HEK293 (cell line): ENCODE measurements around the gene RGS9.

Source experiments
- CTCF ChIA-PET: fragments of 350-600 bp; formaldehyde crosslinking; extraction: SDS; loops from one replicate; lab custom pipeline; 2021; ENCODE audit warnings: antibody characterized with exemption; lab: Yijun Ruan, JAX
- POLR2A ChIA-PET: fragments of 300-600 bp; formaldehyde crosslinking; extraction: SDS; loops from one replicate; lab custom pipeline; 2020; ENCODE audit warnings: antibody characterized with exemption, inconsistent platforms; lab: Yijun Ruan, JAX
- H3K27ac ChIP-seq: fragments of 200-500 bp; sonication (Bioruptor generic); 2 replicates; pipeline ENCODE4 v1.5.1; 2014; ENCODE audit warnings: low read depth, low read length, control low read depth, inconsistent platforms; ENCODE audit errors: extremely low read depth
- H3K36me3 ChIP-seq, 2 experiments: fragments of 200-500 bp in 1 of 2; sonication (Bioruptor generic) in 1 of 2; 1 replicate in 1 of 2; 2 replicates in 1 of 2; pipeline ENCODE4 v1.5.1; 2014 to 2017; ENCODE audit warnings: inconsistent platforms in 2 of 2, low read length in 2 of 2; ENCODE audit not compliant: control insufficient read depth in 2 of 2, insufficient read depth in 1 of 2
- H3K4me1 ChIP-seq: fragments of 200-500 bp; sonication (Bioruptor generic); 2 replicates; pipeline ENCODE4 v1.5.1; 2014; ENCODE audit warnings: mild to moderate bottlenecking, low read length, inconsistent platforms; ENCODE audit not compliant: control insufficient read depth, insufficient read depth
- H3K4me3 ChIP-seq: 2 replicates; pipeline ENCODE4 v1.5.1; 2011; ENCODE audit warnings: low read depth, mild to moderate bottlenecking, control low read depth, low read length, moderate library complexity
- H3K9me3 ChIP-seq: fragments of 200-500 bp; sonication (Bioruptor generic); 2 replicates; pipeline ENCODE4 v1.5.1; 2014; ENCODE audit warnings: low read depth, low read length, inconsistent platforms; ENCODE audit not compliant: control insufficient read depth, insufficient read depth
- BCL6B ChIP-seq: fragments of 450-650 bp; formaldehyde crosslinking; IDR thresholded peaks from 2 replicates; pipeline ENCODE4 v1.5.1; 2017; ENCODE audit warnings: missing biosample characterization, missing genetic modification characterization
- HOXA7 ChIP-seq: sonication (generic); formaldehyde crosslinking; IDR thresholded peaks from 2 replicates; pipeline ENCODE4 v1.8.1; 2022; ENCODE audit warnings: missing genetic modification reagents, borderline replicate concordance
- KLF9 ChIP-seq: fragments of 450-650 bp; formaldehyde crosslinking; IDR thresholded peaks from 2 replicates; pipeline ENCODE4 v1.5.1; 2016; ENCODE audit warnings: missing biosample characterization, missing genetic modification characterization, low read depth
- PATZ1 ChIP-seq: fragments of 450-650 bp; formaldehyde crosslinking; IDR thresholded peaks from 2 replicates; pipeline ENCODE4 v1.5.1; 2016; ENCODE audit warnings: missing biosample characterization, missing genetic modification characterization
- PBX3 ChIP-seq: sonication (generic); formaldehyde crosslinking; IDR thresholded peaks from 2 replicates; pipeline ENCODE4 v1.8.1; 2022; ENCODE audit warnings: mild to moderate bottlenecking, moderate library complexity, missing genetic modification reagents
- SCRT1 ChIP-seq: fragments of 450-650 bp; formaldehyde crosslinking; IDR thresholded peaks from 2 replicates; pipeline ENCODE4 v1.5.1; 2016; ENCODE audit warnings: missing biosample characterization, missing genetic modification characterization, borderline replicate concordance
- ZBTB17 ChIP-seq: fragments of 450-650 bp; formaldehyde crosslinking; IDR thresholded peaks from 2 replicates; pipeline ENCODE4 v1.5.1; 2016; ENCODE audit warnings: missing biosample characterization, missing genetic modification characterization
- ZBTB48 ChIP-seq: fragments of 450-650 bp; formaldehyde crosslinking; IDR thresholded peaks from 2 replicates; pipeline ENCODE4 v1.5.1; 2016; ENCODE audit warnings: missing biosample characterization, missing genetic modification characterization
- ZBTB8A ChIP-seq: fragments of 450-650 bp; formaldehyde crosslinking; IDR thresholded peaks from 2 replicates; pipeline ENCODE4 v1.5.1; 2016; ENCODE audit warnings: missing biosample characterization, missing genetic modification characterization
- ZFHX2 ChIP-seq: fragments of 450-650 bp; formaldehyde crosslinking; conservative IDR thresholded peaks from 2 replicates; pipeline ENCODE4 v1.5.1; 2016; ENCODE audit warnings: missing biosample characterization, missing genetic modification characterization
- ZNF140 ChIP-seq: fragments of 450-650 bp; formaldehyde crosslinking; IDR thresholded peaks from 2 replicates; pipeline ENCODE4 v1.5.1; 2016; ENCODE audit warnings: missing biosample characterization, missing genetic modification characterization
- ZNF18 ChIP-seq: fragments of 450-650 bp; formaldehyde crosslinking; IDR thresholded peaks from 2 replicates; pipeline ENCODE4 v1.5.1; 2016; ENCODE audit warnings: missing biosample characterization, missing genetic modification characterization
- ZNF184 ChIP-seq: fragments of 450-650 bp; IDR thresholded peaks from 2 replicates; pipeline ENCODE4 v1.5.1; 2018; ENCODE audit warnings: missing biosample characterization, mild to moderate bottlenecking, missing genetic modification characterization
- ZNF211 ChIP-seq: fragments of 450-650 bp; formaldehyde crosslinking; IDR thresholded peaks from 2 replicates; pipeline ENCODE4 v1.5.1; 2016; ENCODE audit warnings: low read depth, missing biosample characterization, missing genetic modification characterization
- ZNF214 ChIP-seq: fragments of 450-650 bp; formaldehyde crosslinking; IDR thresholded peaks from 2 replicates; pipeline ENCODE4 v1.5.1; 2017; ENCODE audit warnings: missing biosample characterization, mild to moderate bottlenecking, missing genetic modification characterization, borderline replicate concordance
- ZNF335 ChIP-seq: fragments of 450-650 bp; formaldehyde crosslinking; conservative IDR thresholded peaks from 2 replicates; pipeline ENCODE4 v1.5.1; 2016; ENCODE audit warnings: missing biosample characterization, missing genetic modification characterization
- ZNF354C ChIP-seq: fragments of 450-650 bp; formaldehyde crosslinking; IDR thresholded peaks from 2 replicates; pipeline ENCODE4 v1.5.1; 2016; ENCODE audit warnings: missing biosample characterization, missing genetic modification characterization, low read depth, borderline replicate concordance
- ZNF37A ChIP-seq: fragments of 450-650 bp; IDR thresholded peaks from 2 replicates; pipeline ENCODE4 v1.5.1; 2018; ENCODE audit warnings: missing biosample characterization, missing genetic modification characterization
- ZNF416 ChIP-seq: fragments of 450-650 bp; formaldehyde crosslinking; IDR thresholded peaks from 2 replicates; pipeline ENCODE4 v1.5.1; 2016; ENCODE audit warnings: missing biosample characterization, missing genetic modification characterization
- ZNF654 ChIP-seq: fragments of 450-650 bp; formaldehyde crosslinking; IDR thresholded peaks from 2 replicates; pipeline ENCODE4 v1.5.1; 2016; ENCODE audit warnings: low read depth, missing biosample characterization, missing genetic modification characterization
- ZSCAN4 ChIP-seq: fragments of 450-650 bp; formaldehyde crosslinking; IDR thresholded peaks from 2 replicates; pipeline ENCODE4 v1.5.1; 2017; ENCODE audit warnings: missing biosample characterization, missing genetic modification characterization
- TF ChIP-seq, protein P1 (sequence below): fragments of 450-650 bp; formaldehyde crosslinking; IDR thresholded peaks from 2 replicates; pipeline ENCODE4 v1.5.1; 2016; ENCODE audit warnings: missing biosample characterization, missing genetic modification characterization, borderline replicate concordance

The RGS9 gene

GRCh38 chr17:65137021-65137939 is at the start of gene RGS9 (continued):
- TF ChIP-seq ZBTB8A (tag by site-specific recombination) (peak; percentile 91), ZNF214 (tag by site-specific recombination) (no peak), ZNF211 (no peak), ZFHX2 (tag by site-specific recombination) (peak; percentile 94)

GRCh38 chr17:65088621-65089360 is 48.4 kb upstream of the RGS9 start:
- CTCF ChIA-PET = interaction anchor here (0.6 to 2.9 kb wide), 2 partner anchors 11 to 15 kb away, joined by 3 to 15 read pairs; no protein-coding TSS in a partner anchor
- TF ChIP-seq ZNF354C (tag by site-specific recombination) (no peak), ZNF416 (no peak), ZNF140 (no peak), ZBTB48 (no peak), BCL6B (tag by site-specific recombination) (no peak), PATZ1 (tag by site-specific recombination) (no peak)
- H3K36me3 ChIP-seq = no peaks in the 10 kb centered on the region
- no peak overlapping the region for H3K4me3 ChIP-seq
- no peaks in the 10 kb centered on the region for H3K4me1 ChIP-seq
- POLR2A ChIA-PET = interaction anchor here (1.1 kb wide), 1 partner anchor 12 kb away, joined by 3 read pairs; no protein-coding TSS in a partner anchor
- H3K9me3 ChIP-seq = no peaks in the 10 kb centered on the region
- H3K27ac ChIP-seq = no peak overlapping the region

- POLR2A ChIA-PET = interaction anchor here (0.7 kb wide), 1 partner anchor 10 kb away, joined by 3 read pairs; no protein-coding TSS in a partner anchor
- TF ChIP-seq ZBTB17 (tag by site-specific recombination) = no peak
- no peak for TF ChIP-seq PBX3 (CRISPR knock-in tag)
- no peak for TF ChIP-seq ZSCAN4 (tag by site-specific recombination)
- no peak for TF ChIP-seq ZNF18 (tag by site-specific recombination)
- TF ChIP-seq HOXA7 (CRISPR knock-in tag) = no peak
- TF ChIP-seq ZNF37A (tag by site-specific recombination) = no peak
- TF ChIP-seq, protein P1, sequence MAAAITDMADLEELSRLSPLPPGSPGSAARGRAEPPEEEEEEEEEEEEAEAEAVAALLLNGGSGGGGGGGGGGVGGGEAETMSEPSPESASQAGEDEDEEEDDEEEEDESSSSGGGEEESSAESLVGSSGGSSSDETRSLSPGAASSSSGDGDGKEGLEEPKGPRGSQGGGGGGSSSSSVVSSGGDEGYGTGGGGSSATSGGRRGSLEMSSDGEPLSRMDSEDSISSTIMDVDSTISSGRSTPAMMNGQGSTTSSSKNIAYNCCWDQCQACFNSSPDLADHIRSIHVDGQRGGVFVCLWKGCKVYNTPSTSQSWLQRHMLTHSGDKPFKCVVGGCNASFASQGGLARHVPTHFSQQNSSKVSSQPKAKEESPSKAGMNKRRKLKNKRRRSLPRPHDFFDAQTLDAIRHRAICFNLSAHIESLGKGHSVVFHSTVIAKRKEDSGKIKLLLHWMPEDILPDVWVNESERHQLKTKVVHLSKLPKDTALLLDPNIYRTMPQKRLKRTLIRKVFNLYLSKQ (tag by site-specific recombination) = no peak
- TF ChIP-seq ZNF335 = no peak
- no peak for TF ChIP-seq ZNF184 (tag by site-specific recombination)
- TF ChIP-seq SCRT1 (tag by site-specific recombination) = no peak
- no peak for TF ChIP-seq KLF9
- TF ChIP-seq ZNF654 = no peak
These were observed 44.9 kb upstream of the RGS9 start for GRCh38 chr17:65092262-65092661.

More at GRCh38 chr17:65092262-65092661, 44.9 kb upstream of the RGS9 start:
- Histone ChIP-seq H3K27ac (no peak overlapping the region), H3K9me3 (no peaks in the 10 kb centered on the region), H3K4me3 (no peak overlapping the region), H3K36me3 (no peaks in the 10 kb centered on the region), H3K4me1 (no peaks in the 10 kb centered on the region)
- CTCF ChIA-PET = interaction anchor here (0.6 to 1.6 kb wide), 2 partner anchors 9 to 12 kb away, joined by 4 to 5 read pairs; no protein-coding TSS in a partner anchor
